ENCODE measurements around the gene AJM1. TPM values are rescaled to one million over a fixed set of nuclear protein-coding genes. Genes with fewer than 3 reads are reported as not detected.
A peak's percentile ranks its signal among the peaks of the same experiment; 100 is the strongest.

The AJM1 gene
- polyA plus RNA-seq, 1 donor = 1.00 TPM

DNA sequence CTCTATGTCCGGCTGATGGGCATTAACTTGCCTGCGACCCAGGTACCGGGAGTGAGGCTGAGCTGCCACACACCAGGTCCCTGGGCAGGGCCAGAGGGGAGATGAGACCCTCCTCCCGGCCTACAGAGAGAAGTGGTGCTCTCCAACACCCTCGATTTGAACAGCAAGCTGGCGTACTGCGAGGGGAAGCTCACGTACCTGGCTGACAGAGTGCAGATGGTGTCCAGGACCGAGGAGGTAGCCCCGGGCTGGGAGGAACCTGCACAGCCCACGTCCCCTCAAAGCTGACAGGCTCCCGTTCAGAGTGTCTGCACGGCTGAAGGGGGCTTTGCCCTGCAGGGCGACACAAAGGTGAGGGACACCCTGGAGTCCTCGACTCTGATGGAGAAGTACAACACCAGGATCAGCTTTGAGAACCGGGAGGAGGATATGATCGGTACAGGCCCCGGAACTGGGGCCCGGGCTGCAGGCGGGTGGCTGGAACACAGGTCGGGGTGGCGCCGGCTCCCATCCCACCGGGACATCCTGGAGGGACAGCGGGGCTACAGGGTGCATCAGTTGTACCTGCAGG, 35.6 kb upstream of the AJM1 start:
- DNase-seq = no peak

DNA sequence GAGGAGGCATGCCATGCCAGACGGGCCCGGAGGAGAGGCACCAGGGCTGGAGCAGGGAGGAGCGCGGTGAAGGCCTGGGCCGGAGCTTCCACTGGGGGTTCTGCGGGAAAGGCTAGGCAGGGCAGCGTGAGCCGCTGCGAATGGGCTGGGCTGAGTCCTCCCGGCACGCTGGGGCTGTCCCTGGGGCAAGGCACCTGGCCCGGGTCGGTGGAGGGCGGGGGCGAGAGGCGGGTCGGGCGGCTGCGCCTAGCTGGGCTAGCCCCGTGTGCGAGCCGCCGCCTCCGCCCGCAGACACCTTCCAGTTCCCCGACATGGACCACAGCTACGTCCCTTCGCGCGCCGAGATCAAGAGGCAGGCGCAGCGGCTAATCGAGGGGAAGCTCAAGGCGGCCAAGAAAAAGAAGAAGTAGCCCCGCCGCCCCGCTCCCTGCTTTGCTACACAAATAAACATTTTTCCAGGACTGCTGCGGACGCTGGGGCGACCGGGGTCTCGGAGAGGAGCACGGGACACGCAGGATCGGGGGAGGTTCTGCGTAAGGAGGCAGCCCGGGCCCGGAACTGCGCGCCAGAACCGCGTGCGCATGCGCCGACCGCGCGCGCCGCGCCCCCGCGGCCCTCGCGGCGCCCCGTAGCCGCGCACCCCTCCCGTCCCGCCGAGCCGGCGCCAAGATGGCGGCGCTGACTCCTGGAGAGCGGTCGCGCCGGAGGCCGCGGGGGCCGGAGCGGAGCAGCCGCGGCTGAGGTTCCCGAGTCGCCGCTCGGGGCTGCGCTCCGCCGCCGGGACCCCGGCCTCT, 34.8 kb upstream of the AJM1 start, which contains the start of gene RABL6:
RABL6 (plus strand) TSS at position 668 of the 794 bp plus-strand sequence. CDS start 249 bp downstream, outside the sequence.
- peak; percentile 64 for DNase-seq

DNA sequence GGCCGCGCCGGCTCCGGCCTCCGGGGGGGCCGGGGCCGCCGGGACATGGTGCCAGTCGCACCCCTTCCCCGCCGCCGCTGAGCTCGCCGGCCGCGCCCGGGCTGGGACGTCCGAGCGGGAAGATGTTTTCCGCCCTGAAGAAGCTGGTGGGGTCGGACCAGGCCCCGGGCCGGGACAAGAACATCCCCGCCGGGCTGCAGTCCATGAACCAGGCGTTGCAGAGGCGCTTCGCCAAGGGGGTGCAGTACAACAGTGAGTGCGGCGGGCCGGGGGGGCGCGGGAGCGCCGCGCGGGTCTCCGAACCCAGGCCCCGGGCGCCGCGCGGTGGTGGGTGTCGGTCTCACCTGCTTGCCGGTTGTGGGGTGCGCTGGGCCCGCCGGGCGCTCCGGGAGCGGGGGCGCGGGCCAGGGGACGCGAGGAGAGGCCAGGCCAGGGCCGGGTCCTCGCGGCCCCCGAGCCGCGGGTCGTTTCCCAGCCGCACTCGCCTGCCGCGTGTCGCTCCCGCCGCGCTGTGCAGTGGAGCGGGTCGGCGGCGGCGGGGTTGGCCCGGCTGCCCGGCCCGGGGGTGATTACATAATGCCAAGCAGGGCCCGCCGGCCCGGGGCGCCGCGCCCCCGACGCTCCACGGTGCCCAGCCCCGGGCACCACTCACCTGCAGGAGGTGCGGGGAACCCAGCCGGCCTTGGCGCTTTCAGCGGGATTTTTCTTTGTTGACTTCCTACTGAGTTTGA, 34.0 kb upstream of the AJM1 start:
- no peak for DNase-seq

DNA sequence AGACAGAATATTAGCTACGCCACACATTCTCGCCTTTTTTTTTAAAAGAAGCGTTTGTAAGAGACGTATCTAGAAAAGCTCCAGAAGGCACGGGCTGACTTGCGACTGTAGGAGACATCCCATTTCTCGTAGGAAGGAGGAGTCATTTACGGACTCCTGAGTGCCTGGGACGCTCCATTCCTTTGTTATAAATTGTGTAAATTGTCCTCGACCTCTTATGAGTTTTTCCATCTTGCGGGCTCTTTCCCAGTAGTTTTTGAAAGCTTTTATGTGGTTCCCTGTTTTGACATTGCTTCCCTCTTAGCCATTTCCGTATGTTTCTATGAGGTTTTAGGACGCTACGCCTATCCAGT, 33.5 kb upstream of the AJM1 start:
- no peak for DNase-seq

DNA sequence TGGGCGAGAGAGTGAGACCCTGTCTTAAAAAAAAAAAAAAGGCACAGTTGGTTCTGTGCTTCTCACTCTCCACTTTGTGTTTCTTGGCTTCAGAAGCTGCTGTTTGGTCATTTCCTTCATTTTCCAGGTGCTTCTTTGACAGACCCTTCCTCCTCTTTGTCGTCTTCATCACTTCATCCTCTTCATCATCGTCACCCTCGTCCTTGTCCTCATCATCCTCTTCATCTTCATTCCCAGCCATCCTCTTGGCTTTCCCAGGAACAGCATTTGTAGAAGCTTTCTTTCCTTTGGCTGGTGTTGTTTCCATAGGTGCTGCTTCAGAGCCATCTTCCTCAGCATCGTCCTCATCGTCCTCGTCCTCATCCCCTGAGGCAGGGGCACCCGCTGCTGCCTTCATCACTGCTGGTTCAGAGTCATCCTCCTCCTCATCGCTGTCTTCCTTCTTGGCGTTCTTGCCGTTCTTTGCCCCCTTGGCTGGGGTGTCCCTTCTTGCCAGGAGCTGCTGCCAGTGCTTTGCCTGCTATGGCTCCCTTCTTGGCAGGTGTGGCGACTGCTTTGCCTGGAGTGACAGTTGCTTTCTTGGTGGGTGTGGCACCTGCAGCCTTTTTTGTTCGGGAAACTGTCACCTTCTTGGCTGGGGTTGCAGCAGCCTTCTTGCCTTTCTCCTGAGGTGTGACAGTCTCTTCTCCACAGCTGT, 27.4 kb upstream of the AJM1 start:
- no peak for DNase-seq

DNA sequence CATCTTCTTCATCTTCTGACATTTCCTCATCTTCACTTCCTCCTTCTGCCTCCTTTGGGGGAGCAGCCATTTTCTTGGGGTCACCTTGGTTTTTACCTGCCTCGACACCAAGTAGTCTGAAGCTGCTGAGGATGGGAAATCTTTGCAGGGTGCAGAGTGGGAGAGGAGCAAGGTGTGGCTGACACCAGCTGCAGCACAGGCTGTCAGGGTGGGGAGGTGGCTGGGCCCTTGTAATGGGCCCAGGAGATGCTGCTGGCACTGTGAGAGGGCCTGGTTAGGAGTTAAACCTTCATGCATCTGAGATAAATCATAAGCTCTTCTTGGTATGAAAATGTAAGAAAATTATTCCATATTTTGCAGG, 26.9 kb upstream of the AJM1 start:
- no peak for DNase-seq

DNA sequence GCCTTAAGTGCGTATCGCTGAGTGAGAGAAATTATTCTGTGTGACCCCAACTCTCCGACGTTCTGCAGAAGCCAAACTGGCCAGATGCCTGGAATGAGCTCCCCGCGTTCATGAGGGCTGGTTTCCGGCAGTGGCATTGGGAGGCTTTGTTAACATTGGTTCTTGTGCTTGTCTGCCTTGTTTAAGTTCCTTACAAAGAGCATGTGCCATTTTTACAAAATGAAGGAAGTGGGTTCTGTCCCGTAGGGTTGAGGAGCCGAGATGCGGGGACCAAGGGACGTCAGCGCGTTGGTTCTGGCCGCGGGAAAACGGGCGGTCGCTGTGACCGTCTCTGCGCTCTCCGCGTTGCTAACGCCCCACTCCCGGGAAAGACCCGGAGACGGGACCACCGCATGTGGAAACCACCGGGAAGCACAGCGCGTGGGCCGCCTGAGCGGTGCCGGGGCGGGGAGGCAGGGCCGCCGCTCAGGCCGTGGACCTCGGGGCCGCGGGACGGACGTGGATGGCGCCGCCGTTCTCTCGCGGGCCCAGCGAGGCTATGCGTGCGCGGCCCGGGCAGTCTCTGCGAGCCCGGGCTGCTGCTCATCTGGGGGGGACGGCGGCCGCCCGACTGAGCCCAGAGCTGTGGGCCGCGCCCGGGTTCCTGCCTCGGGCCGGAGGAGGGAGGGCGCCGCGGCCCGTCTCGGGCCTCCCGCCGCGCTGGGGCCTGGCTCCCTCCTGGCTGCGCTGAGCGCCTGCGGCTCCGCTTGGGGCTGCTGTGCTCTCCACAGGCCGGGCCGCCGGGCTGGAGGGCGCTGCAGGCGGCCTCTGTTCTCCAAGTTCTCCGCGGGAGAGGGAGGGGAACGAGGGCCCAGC, 21.1 kb upstream of the AJM1 start:
- DNase-seq = no peak

DNA sequence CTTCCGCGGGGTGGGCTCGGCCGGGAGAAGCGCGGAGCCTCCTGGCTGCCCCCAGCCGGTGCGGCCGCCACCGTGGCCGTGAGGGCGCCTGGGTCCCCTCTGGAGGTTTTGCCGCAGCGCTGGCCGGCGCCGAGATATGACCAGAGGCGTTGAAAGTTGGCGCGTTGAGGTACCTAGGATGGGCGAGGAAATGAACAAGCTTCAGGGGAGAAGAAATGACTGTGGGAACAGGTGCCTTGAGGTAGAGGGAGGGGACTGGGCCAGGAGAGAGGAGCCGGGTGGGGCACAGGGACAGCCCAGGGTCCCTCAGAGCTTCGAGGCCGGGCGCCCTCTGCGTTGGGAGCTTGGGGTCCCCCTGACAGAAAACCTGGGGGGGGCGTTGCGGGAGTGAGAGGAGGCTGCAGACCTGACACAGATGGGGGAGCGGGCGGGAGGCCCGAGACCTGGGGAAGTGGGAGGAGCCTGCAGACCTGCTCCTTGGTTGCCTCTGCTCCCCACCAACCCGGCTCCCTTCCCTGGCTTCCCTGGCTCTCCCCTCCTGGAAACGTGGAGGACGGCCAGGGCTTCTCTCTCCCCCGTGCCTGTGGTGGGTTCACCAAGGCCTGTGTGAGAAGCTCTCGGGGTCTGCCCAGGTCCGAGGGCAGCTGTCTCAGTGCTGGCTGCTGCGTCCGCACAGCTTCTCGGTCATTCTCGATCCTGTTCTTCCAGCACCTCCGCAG, 20.3 kb upstream of the AJM1 start:
- DNase-seq = no peak

DNA sequence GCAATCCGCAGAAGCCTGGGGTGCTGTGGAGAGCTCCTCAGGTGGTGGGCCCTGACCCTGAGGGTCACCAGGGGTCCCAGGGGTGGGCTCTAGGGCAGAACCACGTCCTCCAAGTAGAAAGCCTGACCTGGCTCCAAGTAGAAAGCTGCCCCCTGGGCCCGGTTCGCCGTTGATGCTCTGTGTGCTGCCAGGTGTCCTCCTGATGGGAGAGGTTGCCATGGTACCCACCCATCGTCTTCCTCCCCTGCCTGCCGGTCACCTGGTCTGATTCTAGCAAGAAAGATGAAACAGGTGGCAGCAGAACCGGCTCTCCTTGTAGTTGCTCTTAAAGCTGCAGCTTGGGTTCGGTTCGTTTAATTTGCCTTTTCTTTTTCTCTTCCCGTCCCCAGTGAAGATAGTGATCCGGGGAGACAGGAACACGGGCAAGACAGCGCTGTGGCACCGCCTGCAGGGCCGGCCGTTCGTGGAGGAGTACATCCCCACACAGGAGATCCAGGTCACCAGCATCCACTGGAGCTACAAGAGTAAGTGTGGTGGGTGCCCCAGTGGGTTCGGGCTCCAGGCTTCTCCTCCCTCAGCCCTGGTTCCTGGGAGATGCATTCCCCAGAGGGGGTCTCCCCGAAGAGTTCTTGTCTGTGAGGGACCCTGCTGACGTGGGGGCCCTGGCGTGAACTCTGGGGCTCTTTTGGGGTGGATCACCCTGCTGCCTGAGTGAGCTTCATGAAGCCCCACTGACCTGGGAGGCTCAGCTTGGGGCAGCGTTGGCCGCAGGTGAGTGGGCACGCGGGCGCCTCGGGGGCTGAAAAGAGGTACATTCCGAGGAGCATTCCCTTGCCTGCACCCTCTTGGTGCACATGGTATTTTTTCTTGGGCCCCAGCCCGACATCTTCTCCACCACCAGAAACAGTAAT, 18.9 kb upstream of the AJM1 start:
- no peak for DNase-seq

DNA sequence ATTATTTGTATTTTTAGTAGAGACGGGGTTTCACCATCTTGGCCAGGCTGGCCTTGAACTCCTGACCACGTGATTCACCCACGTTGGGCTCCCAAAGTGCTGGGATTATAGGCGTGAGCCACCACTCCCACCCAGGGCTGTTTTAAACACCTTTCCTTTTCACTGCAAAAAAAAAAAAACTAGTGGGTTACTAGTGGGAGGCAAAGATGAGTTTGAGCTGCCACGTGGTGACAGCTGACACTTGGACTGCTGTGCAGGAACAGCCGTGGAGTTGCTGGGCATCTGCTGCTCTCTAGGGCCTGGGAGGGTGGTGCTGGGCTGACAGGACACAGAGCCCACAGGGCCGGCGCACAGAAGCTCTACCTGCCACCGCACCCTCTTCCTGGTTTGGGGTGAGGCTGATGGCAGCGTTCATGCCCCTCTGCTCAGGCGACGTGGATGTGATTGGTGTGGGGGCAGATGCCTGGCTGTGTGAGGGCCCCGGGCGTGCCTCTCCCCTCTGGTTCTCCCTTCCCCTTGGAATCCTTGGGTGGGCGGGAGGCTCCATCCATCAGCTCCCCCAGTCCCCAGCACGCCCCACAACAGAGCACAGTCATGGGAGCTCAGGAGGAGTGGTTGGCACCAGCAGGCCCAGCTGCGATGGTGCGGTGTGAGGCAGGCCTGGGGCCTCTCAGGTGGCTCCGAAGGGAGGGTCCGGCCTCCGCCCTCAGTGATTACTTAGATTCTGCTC, 17.6 kb upstream of the AJM1 start:
- DNase-seq = no peak

DNA sequence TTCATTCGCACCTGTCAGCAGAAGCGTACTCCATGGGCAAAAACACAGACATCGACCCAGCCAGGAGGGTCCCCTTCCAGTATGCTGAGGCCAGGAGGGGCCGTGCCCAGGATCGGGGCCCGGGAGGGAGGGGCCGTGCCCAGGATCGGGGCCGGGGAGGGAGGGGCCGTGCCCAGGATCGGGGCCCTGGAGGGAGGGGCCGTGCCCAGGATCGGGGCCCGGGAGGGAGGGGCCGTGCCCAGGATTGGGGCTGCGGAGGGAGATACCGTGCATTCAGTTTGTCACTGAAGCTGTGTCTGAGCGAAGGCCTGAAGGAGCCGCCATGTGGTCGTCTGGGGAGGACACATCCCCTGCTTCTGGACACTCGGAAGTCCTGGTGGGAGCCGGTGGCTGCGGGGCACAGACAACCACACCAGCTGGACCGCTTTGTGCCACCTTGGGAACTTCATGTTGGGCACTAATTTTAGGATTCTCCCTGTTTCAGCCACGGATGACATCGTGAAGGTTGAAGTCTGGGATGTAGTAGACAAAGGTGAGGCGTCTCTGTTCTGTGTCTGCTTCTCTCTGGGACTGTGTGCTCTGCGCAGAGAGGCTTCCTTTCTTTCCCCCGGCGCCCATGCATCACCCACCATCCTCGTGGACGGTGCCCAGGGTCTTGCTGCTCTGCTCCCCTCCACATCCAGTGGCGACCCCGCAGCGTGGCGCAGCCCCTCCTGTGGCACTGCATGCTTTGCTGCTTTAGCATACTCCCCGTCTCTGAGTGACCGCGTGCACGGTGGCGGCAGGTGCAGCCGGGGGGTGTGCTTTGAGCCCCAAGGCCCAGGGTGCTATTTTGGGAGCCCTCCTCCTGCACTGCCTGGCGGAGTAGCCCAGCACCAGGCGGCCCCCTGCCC, 16.7 kb upstream of the AJM1 start:
- DNase-seq = no peak

DNA sequence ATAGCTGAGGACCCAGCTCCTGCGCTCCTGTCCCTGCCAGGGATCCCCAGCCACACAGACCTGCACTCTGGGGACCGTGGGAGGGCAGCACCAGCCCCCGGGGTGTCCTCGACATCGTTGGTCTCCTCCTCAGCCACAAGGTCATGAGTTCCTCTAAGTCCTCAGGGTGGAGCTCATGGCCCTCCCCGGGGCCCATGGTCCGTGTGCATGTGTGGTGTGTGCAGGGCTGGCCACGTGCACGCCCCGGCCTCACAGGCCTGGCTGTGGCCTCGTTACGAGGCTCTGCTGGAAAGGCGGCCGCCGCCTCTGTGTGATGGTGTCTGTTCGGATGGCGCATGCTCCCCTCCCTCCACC, 16.1 kb upstream of the AJM1 start:
- no peak for DNase-seq

DNA sequence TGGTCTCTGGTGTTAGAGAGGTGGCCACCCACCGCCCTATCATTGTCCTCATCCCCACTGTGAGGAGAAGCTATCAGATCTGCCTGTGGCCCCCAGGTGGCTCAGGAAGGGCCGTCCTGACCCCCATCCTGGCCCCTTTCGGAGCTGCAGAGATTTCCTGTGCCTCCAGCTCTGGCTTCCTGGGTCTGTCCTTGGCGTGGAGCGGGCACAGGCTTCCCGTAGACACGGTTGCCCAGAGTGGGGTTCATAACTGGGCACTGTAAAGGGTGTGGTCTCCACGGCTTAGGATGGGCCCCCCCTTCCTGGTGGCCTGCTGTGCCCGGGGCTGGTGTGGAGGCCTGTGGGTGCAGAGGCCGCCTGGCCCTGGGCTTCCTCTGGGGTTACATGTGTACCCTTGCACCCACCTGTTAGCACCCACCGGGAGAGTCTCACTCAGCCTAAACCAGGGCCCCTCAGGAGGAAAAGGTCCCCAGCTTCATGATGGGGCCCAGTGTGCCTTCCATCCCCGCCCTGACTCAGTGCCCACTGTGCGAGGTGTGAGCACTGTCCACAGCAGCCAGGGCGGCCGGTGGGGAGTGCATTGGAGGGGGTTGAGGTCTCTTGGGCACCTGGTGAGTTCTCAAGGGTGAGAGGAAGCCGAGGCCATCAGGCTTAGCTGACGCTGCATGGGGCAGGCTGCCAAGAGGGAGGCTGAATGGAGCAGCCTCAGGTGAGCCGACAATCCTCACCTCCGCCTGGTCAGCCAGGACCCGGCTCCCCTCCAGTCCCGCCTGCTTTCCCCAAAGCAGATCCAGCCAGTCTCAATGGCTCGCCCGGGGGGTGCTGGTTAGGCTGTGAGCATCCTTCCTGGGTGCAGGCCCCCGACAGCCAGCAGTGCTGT, 15.3 kb upstream of the AJM1 start:
- DNase-seq = no peak

DNA sequence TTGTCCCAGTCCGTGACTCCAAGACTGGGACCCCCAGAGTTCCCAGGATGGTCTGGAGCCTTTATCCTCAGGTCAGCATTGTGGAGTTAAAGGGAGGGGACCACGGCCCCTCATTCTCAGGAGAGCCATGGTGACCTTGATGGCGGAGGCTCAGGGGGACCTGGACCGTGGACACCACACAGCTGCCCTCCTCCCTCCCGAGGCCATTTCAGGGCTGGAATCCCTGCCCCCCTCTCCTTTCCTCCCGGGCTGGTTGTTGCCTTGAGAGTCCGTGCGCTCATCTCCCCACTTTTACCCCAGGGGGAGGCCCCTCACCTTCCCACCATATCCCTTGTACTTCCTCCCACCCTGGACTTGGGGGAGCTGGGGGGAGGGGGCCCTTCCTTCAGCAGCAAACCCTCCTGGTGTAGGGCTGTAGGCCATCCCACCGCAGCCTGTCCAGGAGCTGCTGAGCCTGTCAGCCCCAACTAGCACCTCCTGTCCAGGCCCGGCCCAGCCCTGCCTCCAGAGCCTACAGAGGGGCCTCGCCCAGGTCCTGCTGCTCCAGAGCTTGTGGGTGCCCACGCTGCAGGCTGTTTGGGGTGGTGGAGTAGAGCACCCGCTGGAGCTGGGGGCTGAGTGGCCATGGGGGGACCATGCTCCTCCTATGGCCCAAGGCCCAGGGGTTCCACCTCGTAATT, 14.3 kb upstream of the AJM1 start:
- no peak for DNase-seq

DNA sequence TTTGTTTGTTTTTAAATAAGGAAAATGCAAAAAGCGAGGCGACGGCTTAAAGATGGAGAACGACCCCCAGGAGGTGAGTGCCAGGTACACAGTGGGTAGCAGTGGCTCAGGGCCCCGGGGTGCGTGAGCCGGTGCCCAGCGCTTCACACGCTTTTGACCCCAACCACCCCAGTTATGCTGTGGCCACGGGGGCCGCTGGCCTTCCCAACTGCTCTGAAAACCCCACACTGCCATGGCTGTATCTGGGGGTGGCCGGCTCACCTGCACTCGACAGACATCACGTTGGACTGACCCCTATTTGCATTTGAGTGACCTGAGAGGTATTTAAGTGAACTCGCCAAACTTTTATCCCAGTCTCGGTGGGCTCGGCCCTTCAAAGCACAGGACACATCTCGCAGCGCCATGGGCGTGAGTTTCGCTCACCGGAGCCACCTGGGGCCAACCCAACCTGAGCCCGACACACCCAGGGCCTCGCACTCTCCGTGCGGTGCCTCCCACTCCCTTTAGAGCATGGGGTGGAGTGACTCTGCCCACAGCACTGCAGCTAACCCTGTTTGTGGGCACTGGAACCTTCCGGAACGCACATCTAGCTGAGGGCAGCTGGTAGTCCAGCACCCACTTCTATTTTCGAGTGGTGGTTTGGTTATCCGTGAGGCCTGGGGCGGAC, 13.7 kb upstream of the AJM1 start:
- no peak for DNase-seq

DNA sequence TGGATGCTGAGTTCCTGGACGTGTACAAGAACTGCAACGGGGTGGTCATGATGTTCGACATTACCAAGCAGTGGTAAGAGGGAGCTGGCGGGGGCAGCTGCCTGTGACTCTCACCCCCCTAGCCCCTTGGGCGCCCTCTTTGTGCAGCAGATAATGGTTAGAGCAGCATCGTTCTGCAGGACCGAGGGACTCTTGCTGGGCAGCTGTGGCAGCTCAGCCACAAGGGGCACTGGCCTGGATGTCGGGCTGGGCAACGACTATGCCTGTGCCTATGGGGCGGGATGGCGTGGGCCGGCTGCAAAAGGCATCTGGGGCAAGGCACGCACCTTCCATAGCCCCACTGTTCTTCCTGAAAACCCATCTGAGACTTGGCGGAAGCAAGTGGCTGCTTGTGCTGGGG, 12.9 kb upstream of the AJM1 start:
- no peak for DNase-seq
